ENCODE results near the gene FRMD4A. TPM values are rescaled to one million over a fixed set of nuclear protein-coding genes. Genes with fewer than 3 reads are reported as not detected.

The FRMD4A gene
- total RNA-seq, 6 donors from 2014 or later: 22.3 to 114 (median 52.3) TPM

- DNase-seq (no peak), ATAC-seq (ENCODE audit: low FRiP score in 2 of 2) (no peak)
- no peaks in the 10 kb centered on the region for H3K27me3 ChIP-seq
- H3K4me1 ChIP-seq: peaks cover 17 to 22% (median 19%) of the 10 kb centered on the region in 4 donors
- no peak overlapping the region for H3K4me3 ChIP-seq
- H3K9me3 ChIP-seq: no peaks in the 10 kb centered on the region
- WGBS, 2 donors: 95% methylated on average over 23 to 48 of the region's 49 CpGs
- no peak for TF ChIP-seq CTCF (IDR thresholded peaks at IDR 0.05)
- TF ChIP-seq EP300 (IDR thresholded peaks at IDR 0.05): no peak
- TF ChIP-seq POLR2A (IDR thresholded peaks at IDR 0.05): no peak
- no peak for TF ChIP-seq POLR2AphosphoS5 (IDR thresholded peaks at IDR 0.05)
- no peak overlapping the region for H3K27ac ChIP-seq
- H3K36me3 ChIP-seq: peaks cover 8 to 62% (median 40%) of the 10 kb centered on the region in 4 donors
Observed at GRCh38 chr10:13657101-13657680, 673.5 kb downstream of the FRMD4A start.

- no peaks in the 10 kb centered on the region for H3K9me3 ChIP-seq
- H3K27ac ChIP-seq: no peak overlapping the region
- H3K4me1 ChIP-seq: peaks cover 17 to 22% (median 19%) of the 10 kb centered on the region in 4 donors
- ATAC-seq (ENCODE audit: low FRiP score in 2 of 2): no peak
- TF ChIP-seq EP300 (IDR thresholded peaks at IDR 0.05) (no peak), POLR2A (IDR thresholded peaks at IDR 0.05) (no peak), POLR2AphosphoS5 (IDR thresholded peaks at IDR 0.05) (no peak), CTCF (IDR thresholded peaks at IDR 0.05) (no peak)
- peak in 1 of 2 donors; percentile 85 for DNase-seq
- H3K36me3 ChIP-seq: peaks cover 10 to 69% (median 40%) of the 10 kb centered on the region in 4 donors
- WGBS, 2 donors: 94 to 96% methylated on average over 38 to 68 of the region's 68 CpGs
- no peaks in the 10 kb centered on the region for H3K27me3 ChIP-seq
- H3K4me3 ChIP-seq: no peak overlapping the region
Observed at GRCh38 chr10:13656337-13657100, 674.2 kb downstream of the FRMD4A start.

GRCh38 chr10:13654846-13655245 lies 675.9 kb downstream of the FRMD4A start:
- no peak for TF ChIP-seq POLR2A (IDR thresholded peaks at IDR 0.05)
- no peak for TF ChIP-seq EP300 (IDR thresholded peaks at IDR 0.05)
- TF ChIP-seq CTCF (IDR thresholded peaks at IDR 0.05): no peak
- TF ChIP-seq POLR2AphosphoS5 (IDR thresholded peaks at IDR 0.05): no peak
- DNase-seq: no peak
- Histone ChIP-seq H3K4me1 (peaks cover 11 to 15% (median 13%) of the 10 kb centered on the region in 4 donors), H3K36me3 (peaks cover 10 to 86% (median 49%) of the 10 kb centered on the region in 4 donors), H3K4me3 (no peak overlapping the region), H3K27me3 (no peaks in the 10 kb centered on the region), H3K27ac (no peak overlapping the region), H3K9me3 (no peaks in the 10 kb centered on the region)
- ATAC-seq (ENCODE audit: low FRiP score in 2 of 2): no peak
- WGBS, 2 donors: 96 to 98% methylated on average over 4 of the region's 4 CpGs

- H3K36me3 ChIP-seq: peaks cover 10 to 91% (median 54%) of the 10 kb centered on the region in 4 donors
- DNase-seq: no peak
- ATAC-seq (ENCODE audit: low FRiP score in 2 of 2): no peak
Observed at GRCh38 chr10:13654118-13654830, 676.5 kb downstream of the FRMD4A start.

More at GRCh38 chr10:13654118-13654830, 676.5 kb downstream of the FRMD4A start:
- H3K4me1 ChIP-seq: peaks cover 5 to 10% (median 7%) of the 10 kb centered on the region in 4 donors
- H3K27ac ChIP-seq: no peak overlapping the region
- no peak overlapping the region for H3K4me3 ChIP-seq
- no peaks in the 10 kb centered on the region for H3K9me3 ChIP-seq
- whole genome bisulfite sequencing, 2 donors: 92 to 94% methylated on average over 8 of the region's 8 CpGs
- TF ChIP-seq CTCF (IDR thresholded peaks at IDR 0.05) (no peak), POLR2A (IDR thresholded peaks at IDR 0.05) (no peak), EP300 (IDR thresholded peaks at IDR 0.05) (no peak), POLR2AphosphoS5 (IDR thresholded peaks at IDR 0.05) (no peak)
- no peaks in the 10 kb centered on the region for H3K27me3 ChIP-seq

All from upper lobe of left lung (tissue), 6 donors.